AG09309 (cell line): Measurements from ENCODE around the gene SMS.

Source experiments
- DNase-seq: peaks from one replicate; pipeline ENCODE4 v3.0.0-alpha.2; 2010; ENCODE audit warnings: low read depth
- H3K4me3 ChIP-seq: 2 replicates; pipeline ENCODE4 v1.5.1; 2011; ENCODE audit warnings: mild to moderate bottlenecking, low read depth, low read length, moderate library complexity; ENCODE audit not compliant: control insufficient read depth
- CTCF ChIP-seq: IDR thresholded peaks from 2 replicates; pipeline ENCODE4 v1.5.1; 2011; ENCODE audit warnings: mild to moderate bottlenecking, low read depth, low read length, inconsistent platforms; ENCODE audit not compliant: insufficient read depth, control insufficient read depth; ENCODE audit errors: missing control alignments

The SMS gene

GRCh38 chrX:21963731-21964405 lies 23.4 kb downstream of the SMS start:
- H3K4me3 ChIP-seq: no peak overlapping the region
- DNase-seq: no peak
- no peak for TF ChIP-seq CTCF

GRCh38 chrX:21966866-21967265 lies 26.4 kb downstream of the SMS start:
- no peak overlapping the region for H3K4me3 ChIP-seq
- no peak for DNase-seq
- no peak for TF ChIP-seq CTCF

- TF ChIP-seq CTCF: no peak
- no peak for DNase-seq
Observed at GRCh38 chrX:21968333-21968732, 27.8 kb downstream of the SMS start.

GRCh38 chrX:21970326-21970725 lies 29.8 kb downstream of the SMS start:
- TF ChIP-seq CTCF: no peak
- no peak overlapping the region for H3K4me3 ChIP-seq
- DNase-seq: no peak

More at GRCh38 chrX:21968333-21968732, 27.8 kb downstream of the SMS start:
- H3K4me3 ChIP-seq: no peak overlapping the region

GRCh38 chrX:21972046-21972445 lies 31.5 kb downstream of the SMS start:
- H3K4me3 ChIP-seq: no peak overlapping the region
- TF ChIP-seq CTCF: no peak
- no peak for DNase-seq

- peak; percentile 8 for TF ChIP-seq CTCF
- H3K4me3 ChIP-seq: no peak overlapping the region
- DNase-seq: no peak
Observed at GRCh38 chrX:21972721-21973120, 32.2 kb downstream of the SMS start.
